GM19397 (cell line): ENCODE data around the gene MAP7D2.

ENCODE experiments used
- ATAC-seq: cut with Tn5 transposase; IDR thresholded peaks from one replicate; pipeline ENCODE4 v1.9.1; 2021; ENCODE audit warnings: mild to moderate bottlenecking, moderate library complexity; ENCODE audit not compliant: unreplicated experiment

MAP7D2 gene

DNA sequence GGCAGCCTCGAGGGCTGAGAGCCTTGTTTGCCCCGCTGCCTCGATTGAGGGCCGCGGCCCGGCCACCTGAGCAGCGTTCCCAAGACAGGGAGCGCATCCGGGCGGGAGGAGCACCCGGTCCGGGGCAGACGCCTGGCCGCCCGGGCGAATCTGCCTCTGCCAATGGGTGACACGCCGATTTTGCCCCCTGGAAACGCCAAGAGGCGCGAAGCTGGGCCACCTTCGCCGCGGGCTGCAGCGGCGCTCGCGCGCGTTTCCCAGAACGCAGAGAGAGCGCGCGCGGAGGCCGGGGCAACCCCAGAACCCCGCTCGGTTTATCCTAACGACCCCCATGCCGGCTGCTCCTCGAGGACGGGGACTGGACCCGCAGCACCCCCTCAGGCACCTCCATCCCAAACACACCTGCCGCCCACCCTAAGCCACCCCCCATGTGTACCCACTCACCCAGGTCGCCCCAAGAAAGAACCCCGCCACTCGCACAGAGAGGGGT is 575 bp downstream of the MAP7D2 start:
- no peak for ATAC-seq

DNA sequence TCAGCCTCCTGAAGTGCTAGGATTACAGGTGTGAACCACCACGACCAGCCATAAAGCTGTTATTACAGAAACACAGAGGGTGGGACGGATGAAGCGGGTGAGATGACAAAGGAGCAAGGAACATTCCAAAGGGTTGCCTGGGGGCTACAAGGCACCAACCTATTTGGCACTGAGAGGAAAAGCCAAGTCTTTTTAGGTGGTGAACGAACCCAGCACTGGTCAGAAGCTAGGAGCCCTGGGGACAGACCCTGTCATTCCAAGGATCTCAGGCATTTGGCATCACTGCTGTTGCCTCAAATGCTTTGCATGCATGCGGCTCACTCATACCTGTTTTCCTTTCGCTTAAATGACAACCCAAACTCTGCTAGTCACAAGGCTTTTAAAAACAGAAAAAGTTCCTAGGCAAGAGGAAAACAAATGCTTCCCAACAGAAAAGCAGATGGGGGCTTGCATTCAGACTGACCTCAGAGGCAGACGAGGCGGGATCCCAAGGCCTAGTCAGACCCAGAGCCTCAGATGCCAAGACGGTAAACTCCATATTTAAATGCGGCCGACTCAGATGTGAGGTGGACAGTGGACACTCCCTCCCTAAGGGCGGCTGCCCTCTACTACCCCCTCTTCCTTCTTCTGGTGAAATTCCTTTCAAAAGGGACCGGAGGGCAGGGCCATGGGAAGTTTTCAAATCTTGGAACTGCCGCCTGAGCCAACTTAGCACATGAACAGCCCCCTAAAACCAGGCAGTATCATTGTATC is 4.5 kb downstream of the MAP7D2 start:
- ATAC-seq, result no peak

DNA sequence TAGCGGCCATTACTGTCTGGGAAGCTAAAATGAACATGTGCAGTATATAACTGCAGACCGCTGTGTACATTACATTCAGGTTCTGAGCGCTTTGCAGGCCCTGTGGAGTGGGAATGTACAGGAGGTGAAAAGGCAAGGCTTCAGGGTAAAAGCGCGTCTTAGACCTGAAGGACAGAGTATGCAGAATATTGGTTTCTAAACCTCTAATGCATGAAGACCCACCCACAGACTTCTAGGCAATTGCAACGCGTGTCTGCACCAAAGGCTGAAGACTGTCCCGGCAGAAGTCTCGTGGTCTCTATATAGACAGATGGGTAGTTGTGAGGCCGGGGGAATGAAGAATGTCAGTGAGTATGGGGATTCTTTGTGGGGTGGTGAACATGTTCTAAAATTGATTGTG is 5.4 kb downstream of the MAP7D2 start:
- no peak for ATAC-seq

DNA sequence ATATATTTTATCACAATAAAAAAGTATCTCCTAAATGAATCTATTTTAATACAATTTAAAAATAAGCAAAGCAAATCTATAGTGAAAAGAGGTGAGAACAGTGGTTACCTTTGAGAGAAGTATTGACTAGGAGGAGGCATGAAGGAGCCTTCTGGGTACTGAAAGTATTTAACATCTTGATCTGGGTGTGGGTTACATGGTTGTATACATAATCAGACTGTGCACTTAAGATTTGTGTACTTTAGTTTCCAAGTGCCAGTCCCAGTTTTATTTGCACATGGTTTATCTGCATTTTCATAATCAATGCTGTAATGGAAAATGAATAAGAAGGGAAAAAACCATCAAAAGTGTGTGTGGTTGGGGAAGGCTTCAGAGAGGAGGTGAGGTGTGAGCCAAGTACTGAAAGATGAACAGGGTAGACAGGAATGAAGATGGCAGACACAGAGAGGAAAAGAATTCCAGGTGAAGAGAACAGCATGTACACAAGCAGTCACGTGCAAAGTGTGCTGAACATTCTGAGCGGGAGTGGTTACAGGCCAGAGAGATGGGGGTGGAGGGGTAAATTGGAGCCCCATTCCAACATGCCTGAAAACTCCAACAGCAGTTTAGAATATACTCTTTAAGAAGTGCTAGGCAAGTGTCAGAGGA is 14.6 kb downstream of the MAP7D2 start:
- ATAC-seq, result no peak

DNA sequence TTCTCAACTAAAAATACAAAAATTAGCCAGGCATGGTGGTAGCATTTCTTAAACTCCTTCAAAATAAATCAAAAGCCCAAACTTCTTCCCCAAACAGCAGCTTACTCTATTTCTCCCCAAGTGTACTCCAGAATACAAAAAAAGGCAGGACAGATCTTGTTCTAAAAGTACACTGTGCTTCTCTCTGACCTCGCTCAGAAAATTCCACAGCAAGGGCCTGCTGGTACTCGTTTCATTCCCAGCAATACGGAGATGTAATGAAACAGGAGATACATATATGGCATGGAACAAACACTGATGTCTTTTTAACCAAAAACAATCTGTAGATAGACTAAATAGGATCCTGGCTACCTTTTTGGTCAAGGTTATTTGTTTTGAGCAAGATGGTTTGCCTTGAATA is 25.2 kb downstream of the MAP7D2 start:
- ATAC-seq, result no peak

DNA sequence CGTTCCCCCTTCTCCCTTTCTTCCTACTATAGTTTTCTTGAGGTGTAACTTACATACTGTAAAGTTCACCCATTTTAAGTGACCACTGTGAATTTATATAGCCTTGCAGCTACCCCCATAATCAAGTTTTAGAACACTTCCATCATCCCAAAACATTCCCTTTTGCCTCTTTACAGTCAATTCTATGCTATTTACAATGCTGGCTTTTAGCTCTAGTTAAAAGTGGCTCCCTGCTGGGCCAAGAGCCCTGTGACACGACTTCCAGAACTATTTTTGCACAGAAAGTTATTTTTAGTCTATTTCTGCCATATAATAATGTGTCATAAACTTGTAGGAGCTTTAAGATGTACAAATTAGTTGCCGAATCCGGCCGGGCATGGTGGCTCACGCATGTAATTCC is 26.9 kb downstream of the MAP7D2 start:
- no peak for ATAC-seq

DNA sequence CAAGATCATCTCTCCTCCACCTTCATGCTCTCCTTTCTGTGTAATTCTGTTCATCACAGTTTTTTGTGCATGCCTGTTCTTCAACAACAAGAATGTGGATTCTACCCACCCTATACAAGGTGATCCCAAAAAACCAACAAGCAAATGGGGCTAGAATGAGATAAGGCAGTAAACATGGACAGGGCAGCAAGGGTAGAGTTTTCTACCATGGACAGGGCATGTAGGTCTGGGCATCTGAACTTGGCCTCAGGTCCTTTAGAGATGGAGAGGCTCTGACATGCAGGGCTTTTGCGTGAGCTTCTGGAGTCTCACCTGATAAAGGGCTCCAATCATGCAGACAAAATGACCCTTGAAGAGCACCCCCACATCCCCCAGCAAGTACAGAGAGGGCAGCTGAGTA is 36.4 kb downstream of the MAP7D2 start:
- no peak for ATAC-seq

DNA sequence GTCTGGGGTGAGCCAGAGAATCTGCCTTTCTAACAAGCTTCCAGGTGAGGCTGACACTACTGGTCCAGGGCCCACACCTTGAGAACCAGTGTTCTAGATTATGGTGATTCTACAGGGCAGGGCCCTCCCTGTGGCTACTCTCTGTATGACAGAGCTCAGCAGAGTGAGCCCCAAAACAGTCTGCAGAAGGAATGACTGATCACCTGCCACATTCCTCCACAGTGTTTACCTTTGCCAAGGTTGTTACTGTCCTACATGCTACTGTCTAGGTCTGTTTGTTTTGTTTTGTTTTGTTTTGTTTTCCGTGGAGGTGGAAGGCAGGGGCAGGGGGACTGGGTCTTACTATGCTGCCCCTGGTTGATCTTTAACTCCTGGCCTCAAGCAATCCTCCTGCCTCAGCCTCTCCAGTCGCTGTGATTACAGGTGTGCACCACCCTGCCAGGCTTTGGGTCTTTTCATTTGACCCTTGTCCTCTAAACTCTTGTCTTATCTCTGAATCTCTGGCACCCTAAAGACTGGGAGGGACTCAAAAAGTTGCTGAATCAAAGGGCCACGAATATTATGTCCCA is 45.1 kb downstream of the MAP7D2 start:
- ATAC-seq, result no peak

DNA sequence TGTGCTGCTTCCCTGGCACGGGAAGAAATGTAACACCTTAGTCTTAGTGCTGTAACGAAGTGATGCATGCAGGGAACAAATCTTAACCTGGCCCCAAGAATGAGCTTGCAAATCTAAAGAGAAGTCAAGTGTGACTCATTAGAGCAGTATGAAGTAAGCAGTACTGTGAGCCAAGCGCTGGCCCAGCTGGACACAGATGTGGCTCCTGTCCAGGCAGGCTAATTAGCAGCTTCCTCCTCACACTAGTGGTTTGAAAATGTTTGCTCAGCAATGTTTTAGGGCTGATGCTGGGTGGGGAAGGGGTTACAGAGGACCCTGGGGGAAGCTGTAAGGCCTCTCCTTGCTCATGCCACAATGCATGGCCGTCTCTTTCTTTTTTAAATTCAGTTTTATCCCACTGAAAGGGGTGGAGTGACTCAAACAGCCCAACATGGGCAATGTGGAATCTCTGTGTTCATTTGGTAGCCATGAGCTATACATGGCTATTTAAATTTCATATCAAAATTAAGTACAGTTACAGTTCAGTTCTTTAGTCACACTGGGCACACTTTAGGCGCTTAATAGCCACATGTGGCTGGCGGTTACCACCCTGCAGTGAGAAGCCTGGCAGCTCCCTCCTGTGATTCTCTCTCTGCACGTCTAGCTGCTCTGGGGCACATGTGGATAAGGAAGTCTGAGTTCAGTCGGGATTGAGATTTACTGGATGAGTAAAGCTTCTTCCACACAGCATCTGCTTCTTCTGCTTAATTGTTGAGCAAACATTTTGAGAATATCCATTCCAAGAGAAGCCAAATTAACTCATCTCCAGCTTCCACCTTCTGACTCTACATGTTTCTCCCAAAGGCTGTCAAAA is 48.8 kb downstream of the MAP7D2 start:
- ATAC-seq, result no peak

DNA sequence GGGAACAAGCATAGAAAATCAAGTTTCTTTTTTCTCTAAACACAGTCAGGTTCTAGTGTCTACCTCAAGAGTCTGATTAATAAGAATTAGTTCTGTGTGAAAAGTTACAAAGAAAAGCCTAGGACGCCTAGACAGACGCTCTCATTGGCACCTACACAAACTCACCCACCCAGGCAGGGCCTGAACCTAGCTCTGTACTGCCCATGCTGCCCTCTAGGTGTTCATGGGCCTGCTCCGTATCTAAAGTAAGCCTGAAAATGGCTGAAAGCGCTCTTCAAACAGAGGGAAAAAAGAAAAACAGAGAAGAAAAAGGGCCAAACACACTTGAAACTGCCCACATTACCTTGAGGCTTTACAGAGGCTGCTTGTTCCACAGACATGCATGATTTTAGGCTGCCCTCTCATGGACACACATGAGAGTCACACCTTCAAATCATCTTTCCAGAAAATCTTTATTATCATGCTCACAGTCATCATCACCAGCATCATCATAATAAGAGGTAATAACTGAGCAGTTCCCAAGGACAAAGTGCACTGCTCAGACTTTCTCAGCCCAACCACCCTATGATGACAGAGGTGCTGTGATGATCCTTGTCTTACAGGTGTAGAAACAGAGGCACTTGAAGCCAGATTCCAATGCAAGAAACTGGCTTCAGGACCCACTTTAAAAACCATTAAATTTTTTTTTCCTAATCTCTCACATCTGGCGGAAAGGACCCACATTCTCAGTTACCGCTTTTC is 49.6 kb downstream of the MAP7D2 start:
- ATAC-seq, result no peak

DNA sequence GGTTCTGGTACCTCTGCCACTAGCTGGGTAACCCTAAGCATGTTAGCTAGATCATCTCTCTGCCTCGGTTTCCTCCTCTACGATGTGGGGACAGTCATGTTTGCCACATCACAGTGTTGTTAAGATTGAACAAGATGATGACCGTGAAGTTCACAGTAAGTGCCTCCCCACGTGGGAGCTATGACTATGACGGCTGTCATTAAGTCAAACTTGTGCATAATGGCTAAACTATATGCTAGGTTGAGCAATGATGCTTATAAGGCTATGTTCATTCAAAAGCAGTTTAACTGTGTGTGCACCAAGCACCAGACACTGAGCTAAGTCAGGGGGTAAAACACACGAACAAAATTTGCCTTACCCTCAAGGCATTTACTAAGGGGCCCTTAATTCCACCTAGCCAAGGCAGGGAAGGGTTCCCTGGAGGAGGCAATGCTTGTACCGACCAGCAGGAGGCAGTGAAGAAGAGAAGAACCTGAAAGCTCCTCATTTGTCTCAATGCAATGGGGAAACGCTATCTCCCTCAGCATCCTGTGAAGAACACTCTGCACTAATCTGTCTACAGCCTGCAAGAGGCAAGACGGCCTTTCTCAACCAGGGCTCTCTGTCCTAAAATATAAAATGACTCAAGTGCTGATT is 52.9 kb downstream of the MAP7D2 start:
- no peak for ATAC-seq

DNA sequence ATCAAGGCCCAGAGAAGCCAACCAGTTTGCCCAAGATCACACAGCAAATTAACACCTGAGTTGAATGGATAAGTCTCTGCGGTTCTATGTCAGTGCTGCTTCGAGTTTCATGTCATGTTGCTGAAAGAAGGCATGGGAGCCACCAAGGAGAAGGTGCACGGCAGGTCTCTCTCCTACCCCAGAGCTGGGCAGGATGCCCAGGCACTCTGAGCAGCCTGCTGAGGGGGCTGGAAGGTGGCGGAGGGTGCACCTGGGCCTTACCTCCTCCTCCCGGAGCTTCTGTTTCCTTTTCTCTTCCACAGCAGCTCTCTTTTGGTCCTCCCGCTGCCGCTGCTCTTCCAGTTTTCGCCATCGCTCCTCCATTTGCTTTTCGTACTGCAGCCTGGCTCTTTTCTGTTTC is 53.6 kb downstream of the MAP7D2 start:
- ATAC-seq, result no peak

DNA sequence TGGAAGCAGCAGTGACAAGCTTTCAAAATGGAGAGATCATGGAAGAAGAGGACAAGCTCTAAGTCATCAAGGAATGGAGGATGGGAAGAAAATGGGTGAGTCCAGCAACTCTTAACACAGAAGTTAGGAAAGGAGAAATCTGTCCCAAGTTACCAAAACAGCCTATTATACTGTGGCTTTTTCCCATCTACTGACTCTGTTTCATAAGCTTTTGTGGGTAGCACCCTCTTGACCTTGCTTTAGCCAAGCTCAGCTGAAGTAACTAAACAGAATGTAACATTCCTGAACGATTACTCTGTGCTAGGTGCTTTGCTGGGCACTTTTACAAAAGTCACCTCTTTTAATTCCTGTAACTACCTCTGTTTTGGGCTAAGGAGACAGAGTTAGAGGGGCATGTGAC is 54.9 kb downstream of the MAP7D2 start:
- no peak for ATAC-seq

DNA sequence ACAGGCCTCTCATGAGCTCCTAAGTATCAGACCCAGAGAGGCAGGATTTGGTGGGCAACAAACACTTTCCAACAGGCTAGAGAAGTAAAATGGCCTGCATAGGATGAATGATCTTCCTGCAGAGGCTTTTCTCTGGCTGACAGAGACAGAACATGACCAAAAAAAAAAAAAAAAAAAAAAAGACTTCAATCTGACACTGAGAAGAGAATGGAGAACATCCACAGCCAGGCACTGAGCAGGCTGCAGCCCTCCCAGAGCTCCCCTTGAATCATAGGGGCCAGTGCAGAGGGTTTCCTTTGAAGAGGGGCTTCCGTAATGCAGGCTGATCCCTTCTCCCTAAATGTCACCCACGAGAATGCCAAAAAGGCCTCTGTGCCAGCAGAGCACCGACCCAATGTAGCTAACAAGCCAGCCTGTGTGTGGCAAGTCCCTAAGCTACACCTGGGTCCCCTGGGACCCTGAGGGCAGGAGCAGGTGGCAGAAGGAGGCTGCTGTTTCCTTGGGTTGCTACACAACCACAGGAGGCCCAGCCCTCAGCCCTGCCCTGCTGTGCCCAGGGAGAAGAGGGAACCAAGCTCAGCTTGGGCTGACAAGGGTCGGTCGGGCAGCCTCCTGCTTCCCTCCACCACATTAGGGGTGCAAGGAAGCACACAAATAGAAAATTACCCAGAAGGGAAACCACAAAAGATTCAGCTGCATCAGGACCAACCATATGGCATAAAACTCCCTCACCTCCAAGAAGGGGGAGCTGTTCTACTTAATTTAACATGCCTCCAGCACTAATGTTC is 55.6 kb downstream of the MAP7D2 start:
- ATAC-seq, result peak; percentile 82

DNA sequence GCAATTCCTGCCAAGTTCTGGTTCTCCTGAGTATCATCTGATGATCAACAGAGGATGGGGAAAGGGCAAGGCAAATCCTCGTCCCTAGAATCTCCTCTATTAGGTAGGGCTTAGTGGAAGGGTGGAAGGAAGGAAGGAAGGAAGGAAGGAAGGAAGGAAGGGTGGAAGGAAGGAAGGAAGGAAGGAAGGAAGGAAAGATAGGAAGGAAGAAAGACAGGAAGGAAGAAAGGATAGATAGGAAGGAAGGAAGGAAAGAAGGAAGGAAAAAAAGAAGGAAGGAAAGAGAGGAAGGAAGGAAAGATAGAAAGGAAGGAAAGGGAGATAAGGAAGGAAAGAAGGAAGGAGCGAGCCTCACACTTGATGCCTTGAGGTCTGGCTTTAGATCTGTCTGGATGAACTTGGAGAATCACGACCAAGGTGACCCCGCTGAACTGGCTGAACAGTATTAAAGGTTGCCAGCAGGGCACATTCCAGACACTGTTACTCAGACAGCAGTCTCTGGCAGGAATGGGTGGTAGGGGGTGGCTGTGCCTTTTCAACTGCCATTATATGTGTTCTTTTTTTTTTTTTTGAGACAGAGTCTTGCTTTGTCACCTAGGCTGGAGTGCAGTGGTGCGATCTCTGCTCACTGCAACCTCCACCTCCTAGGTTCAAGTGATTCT is 57.1 kb downstream of the MAP7D2 start:
- ATAC-seq, result no peak

DNA sequence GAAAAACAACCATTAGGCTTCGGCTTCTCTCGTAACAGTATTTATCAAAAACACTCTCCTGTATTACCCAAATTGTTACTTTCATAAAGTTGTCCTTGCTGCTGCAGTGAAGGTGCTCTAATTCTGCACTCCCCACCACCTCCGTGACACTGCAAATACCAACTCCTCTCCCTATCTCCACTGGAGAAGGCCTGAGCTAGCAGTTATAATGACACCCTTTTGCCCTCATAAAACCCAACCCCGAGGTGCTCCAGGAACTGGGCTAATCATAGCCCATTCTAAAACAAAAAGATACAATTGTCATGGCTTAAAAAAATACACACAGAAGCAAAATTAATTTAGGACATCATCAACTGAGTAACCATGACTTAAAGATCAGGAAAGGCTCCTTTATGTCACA is 59.2 kb downstream of the MAP7D2 start:
- no peak for ATAC-seq

DNA sequence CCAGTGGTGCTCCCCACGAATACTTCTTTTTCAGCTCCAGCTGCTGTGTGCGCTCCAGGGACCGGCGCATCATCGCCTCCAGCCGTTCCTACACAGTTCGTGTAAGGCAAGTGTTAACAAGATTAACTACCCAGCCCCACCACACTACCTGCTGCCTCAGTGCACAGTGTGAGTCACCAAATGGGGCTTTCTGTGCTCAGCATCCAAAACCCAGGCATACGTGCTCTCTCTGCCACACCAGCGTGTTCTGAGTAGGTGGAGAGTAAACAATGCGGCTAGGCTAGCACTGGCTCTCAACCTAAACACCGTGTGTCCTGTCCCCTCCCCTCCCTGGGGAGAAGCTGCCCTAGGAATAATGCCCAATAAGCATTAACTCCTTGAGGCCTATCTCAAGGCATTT is 60.0 kb downstream of the MAP7D2 start:
- ATAC-seq, result no peak

DNA sequence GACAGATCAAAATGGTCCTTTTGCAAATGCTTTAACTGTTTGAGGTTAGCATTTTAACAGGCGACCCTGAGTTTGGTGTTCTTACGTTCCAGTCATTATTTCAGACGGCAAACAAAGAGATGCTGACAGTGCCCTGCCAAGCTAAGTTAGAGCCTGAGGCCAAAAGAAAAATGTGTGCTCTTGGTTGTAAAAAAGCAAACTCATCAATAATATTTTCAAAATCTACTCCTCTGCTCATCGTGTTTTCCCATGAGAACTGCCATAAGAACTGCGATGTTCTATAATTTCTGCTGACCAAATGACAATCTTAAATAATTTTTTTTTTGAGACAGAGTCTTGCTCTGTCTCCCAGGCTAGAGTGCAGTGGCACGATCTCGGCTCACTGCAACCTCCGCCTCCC is 63.2 kb downstream of the MAP7D2 start:
- ATAC-seq, result no peak

DNA sequence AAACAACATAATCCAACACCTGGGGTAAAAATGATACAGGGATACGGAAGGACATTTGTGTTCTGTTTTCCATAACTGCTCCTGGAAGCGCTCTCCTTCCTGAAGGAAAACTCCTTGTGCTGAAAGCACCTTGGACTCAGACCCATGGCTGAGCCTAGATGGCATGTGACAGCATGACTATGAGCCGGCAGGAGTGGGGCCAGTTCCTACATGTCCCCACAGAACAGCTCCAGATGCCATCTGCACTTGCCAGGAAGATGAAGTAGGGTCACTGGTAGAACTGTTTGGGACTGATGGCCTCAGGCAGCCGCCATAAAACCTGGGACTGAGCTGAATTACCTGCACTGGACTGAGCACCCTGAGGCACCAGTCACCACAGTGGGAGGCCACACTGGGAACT is 69.8 kb downstream of the MAP7D2 start:
- no peak for ATAC-seq
